ENCODE results near the gene MRPS9. TPM values are rescaled to one million over a fixed set of nuclear protein-coding genes. Genes with fewer than 3 reads are reported as not detected.

The MRPS9 gene
- polyA plus RNA-seq, 1 donor from 2014 or later = 33.6 TPM

DNA sequence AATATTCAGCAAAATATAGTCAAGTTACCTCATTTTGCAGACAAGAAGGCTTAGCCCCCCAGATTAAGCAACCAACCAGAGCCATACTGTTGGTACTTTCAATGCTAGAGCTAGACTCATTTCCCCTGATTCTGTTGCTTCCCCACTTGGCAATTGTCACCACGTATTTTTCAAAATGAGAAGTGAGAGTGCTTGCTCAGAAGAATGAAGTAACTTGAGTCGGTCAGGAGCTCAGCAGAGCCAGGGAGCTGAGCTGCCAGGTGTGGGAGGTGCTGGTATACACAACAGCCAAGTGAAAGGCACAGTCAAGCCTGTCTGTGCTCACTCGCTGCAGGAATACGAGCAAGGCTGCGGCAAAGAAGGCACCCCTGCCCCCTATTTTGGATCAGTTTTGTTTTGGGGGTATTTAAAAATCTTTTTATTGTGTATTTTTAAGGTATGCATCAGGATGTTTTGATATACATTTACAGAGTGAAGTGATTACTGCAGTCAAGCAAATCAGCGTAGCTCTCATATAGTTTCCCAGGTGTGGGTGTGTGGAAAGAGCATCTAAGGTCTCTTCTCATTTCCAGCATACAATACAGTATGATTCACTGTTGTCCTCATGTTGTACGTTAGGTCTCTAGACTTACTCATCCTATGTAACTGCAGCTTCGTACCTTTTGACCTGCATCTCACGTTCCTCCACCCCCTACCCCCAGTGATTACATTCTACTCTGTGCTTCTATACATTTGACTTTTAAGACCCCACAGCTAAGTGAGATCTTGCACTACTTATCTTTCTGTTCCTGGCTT is 62.4 kb downstream of the MRPS9 start:
- Mint-ChIP-seq H3K4me3 (no peak overlapping the region), H3K36me3 (peaks cover 8% of the 10 kb centered on the region), H3K4me1 (peaks cover 0 to 2% (median 2%) of the 10 kb centered on the region in 3 donors)

DNA sequence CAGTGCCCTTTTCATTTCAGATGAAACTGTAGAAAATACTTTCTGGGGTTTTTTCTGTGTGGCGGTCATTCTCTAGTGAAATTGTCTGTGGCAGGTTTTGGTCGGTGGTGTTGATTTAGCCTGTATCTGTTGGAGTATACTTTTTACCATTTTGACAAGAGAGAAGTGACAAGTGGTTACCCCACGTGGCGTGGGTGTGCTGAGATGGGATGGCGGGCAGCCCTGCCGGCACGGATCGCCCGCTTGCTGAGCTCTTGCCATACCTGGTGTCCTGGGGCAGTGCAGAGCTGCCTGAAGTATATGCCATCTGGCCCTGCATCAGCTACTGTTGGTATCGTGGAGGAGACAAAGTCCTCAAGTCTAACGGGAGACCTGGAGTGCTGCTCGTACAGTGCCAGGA is 64.1 kb downstream of the MRPS9 start:
- Mint-ChIP-seq H3K36me3 (peaks cover 8% of the 10 kb centered on the region), H3K27ac (no peak overlapping the region), H3K27me3 (no peaks in the 10 kb centered on the region), H3K4me3 (no peak overlapping the region), H3K4me1 (peaks cover 0 to 2% (median 2%) of the 10 kb centered on the region in 3 donors), H3K9me3 (no peaks in the 10 kb centered on the region)

More for the DNA sequence above, 62.4 kb downstream of the MRPS9 start:
- no peak overlapping the region for H3K27ac Mint-ChIP-seq
- H3K27me3 Mint-ChIP-seq = no peaks in the 10 kb centered on the region
- H3K9me3 Mint-ChIP-seq = no peaks in the 10 kb centered on the region

DNA sequence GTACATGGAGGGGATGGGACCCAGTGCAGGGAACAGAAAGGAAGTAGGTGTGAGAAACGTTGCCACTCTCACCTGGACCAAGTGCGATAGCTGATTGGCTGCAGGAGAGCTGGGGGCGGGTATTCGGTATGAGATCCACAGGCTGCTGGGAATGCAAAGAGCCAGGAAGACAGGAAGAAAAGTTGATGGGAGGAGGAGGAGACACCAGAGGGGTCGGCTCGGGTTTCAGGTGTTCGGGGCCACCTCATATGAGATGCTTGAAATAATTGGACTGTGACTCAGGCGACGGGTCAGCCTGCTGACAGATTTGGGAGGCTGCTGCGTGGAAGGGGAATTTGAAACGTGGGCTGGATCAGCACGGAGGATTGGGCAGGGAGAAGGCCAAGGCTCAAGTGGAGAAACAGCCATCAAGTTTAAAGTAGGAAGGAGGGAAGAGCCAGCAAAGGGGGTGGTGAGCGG is 65.1 kb downstream of the MRPS9 start:
- H3K4me3 Mint-ChIP-seq = peak overlapping the region in 1 of 4 donors; percentile 58

DNA sequence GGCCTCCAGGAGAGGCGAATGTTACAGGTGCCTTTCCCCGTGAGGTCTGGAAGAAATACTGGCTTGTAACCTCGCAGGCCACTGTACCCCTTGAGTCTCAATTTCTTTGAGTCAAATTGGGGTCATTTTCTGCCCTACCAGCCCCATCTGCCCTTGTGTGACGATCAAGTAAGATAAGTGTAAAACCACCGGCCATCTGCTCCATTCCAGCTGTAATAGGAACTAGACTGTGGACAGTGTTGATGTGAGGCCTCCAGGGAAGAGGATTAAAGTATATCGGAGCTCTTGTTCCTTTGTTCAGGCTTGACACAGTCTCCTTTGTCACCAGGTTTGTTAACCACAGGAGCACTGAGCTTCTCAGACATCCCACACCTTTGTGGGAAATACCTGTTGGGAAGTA is 65.6 kb downstream of the MRPS9 start:
- Mint-ChIP-seq H3K4me3 (no peak overlapping the region), H3K27ac (peak overlapping the region in 1 of 3 donors; percentile 20), H3K36me3 (peaks cover 7% of the 10 kb centered on the region), H3K4me1 (peaks cover 0 to 2% (median 2%) of the 10 kb centered on the region in 3 donors), H3K9me3 (no peaks in the 10 kb centered on the region), H3K27me3 (no peaks in the 10 kb centered on the region)

More for the DNA sequence above, 65.1 kb downstream of the MRPS9 start:
- Mint-ChIP-seq H3K9me3 (no peaks in the 10 kb centered on the region), H3K27ac (peak overlapping the region in 1 of 3 donors; percentile 20), H3K27me3 (no peaks in the 10 kb centered on the region), H3K36me3 (peaks cover 7% of the 10 kb centered on the region), H3K4me1 (peaks cover 0 to 2% (median 2%) of the 10 kb centered on the region in 3 donors)

DNA sequence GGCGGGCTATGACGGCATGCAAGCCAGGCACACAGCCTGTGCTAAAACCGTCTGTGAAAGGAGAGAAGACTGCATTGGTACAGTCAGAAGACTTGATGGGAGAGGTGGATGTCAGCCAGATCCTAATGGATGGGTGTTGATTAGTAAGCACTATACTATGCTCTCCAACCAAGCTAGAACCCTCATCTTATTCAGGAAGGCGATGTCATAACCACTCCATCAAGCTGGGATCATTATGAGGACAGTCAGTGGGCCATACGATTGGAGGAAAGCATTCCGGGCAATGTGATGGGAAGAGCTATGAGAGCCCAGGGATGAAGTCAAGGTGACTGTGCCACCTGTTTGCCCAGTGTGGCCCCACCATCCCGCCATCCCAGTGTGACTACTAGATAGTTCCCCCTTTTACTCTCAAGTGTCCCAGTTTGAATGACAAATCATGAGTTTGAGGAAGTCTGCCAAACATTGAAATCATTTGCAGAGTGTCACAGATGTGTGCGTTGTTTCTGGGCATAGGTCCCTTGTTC is 66.4 kb downstream of the MRPS9 start:
- Mint-ChIP-seq H3K4me3 (no peak overlapping the region), H3K27ac (no peak overlapping the region)

DNA sequence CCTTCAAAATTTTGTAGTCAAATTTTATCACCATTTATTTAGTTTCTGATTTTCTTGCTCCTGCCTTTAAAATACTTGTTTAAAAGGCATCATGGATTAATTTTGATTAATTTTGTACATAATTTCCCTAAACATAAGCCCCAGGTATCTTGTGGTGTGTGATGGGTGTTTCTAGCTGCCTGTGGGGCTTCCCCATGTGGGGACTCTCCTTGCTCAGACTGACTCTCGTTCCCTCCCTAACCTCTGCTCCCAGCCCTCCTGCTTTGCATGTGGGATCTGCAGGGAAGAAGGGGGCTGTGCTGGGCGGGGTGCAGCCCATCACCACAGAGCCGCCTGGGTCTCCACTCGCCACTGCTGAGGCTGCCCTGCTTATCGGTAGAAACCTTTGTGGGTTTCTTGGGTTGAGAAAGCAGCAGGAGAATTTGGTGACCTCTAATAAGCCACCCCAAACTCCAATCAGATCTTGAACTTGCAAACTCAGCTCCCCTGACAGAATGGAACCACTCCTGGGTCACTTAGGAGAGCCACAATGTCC is 72.5 kb downstream of the MRPS9 start:
- H3K27ac Mint-ChIP-seq = no peak overlapping the region
- no peaks in the 10 kb centered on the region for H3K9me3 Mint-ChIP-seq
- peaks cover 4% of the 10 kb centered on the region for H3K36me3 Mint-ChIP-seq
- H3K4me3 Mint-ChIP-seq = no peak overlapping the region
- H3K27me3 Mint-ChIP-seq = no peaks in the 10 kb centered on the region
- H3K4me1 Mint-ChIP-seq = no peaks in the 10 kb centered on the region

More for the DNA sequence above, 66.4 kb downstream of the MRPS9 start:
- H3K36me3 Mint-ChIP-seq = peaks cover 8% of the 10 kb centered on the region
- no peaks in the 10 kb centered on the region for H3K27me3 Mint-ChIP-seq
- no peaks in the 10 kb centered on the region for H3K9me3 Mint-ChIP-seq
- H3K4me1 Mint-ChIP-seq = peaks cover 0 to 2% (median 2%) of the 10 kb centered on the region in 3 donors

DNA sequence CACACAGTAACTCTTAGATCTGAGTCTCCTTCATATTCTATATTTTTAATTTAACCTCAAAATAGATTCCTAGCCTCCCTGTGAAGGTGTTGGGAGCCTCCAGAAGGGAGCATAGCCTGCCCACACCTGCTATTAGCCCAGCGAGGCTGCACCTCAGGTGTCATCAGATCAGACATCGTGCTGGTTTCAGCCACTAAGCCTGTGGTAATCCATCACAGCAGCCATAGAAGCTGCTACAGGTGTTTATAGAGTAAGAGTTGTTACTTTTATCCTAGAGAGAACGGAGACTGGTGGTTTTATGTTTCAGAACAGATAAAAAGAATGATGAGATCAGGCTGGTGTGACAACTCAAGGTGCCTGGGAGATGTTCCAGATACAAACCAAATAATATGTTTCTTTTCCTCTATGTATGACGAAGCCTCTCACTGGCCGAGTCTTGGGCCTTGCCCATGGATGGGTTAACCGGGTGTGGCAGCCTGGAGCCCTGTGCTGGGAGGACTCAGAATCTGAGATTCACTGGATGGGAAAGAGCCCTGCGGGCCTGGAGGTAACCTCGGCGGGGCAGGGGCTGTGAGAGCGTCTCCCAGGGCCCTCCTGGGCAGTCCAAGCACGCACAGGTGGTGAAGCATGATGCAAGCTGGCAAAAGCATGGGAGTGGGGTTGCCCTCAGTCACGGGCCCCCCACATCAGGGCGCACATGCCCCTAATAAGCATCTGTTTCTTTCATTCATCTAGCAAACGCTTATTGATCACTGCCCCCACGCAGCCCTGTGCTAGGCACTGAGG is 73.7 kb downstream of the MRPS9 start:
- H3K4me3 Mint-ChIP-seq = no peak overlapping the region
- peak overlapping the region in 1 of 3 donors; percentile 77 for H3K27ac Mint-ChIP-seq
- H3K9me3 Mint-ChIP-seq = no peaks in the 10 kb centered on the region
- H3K4me1 Mint-ChIP-seq = no peaks in the 10 kb centered on the region
- peaks cover 4% of the 10 kb centered on the region for H3K36me3 Mint-ChIP-seq
- no peaks in the 10 kb centered on the region for H3K27me3 Mint-ChIP-seq

DNA sequence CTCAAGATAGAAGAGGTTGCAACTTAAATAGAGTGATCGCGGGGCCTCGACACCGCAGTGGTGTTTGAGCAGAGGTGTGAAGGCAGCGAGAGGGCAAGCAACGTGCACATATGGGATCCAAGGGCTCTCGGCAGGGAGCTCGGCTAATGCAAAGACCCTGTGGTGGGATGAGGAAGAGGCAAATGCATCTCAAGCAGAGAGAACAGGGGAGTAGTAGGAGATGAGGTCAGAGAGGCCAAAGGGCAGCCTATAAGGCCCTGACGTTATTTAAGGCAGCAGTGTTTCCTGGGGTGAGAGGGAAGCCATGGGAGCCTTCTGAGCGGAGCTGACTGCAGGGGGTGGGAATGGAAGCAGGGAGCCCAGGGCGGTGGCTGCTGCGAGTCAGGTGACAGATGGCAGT is 74.5 kb downstream of the MRPS9 start:
- Mint-ChIP-seq H3K4me3 (no peak overlapping the region), H3K27ac (peak overlapping the region in 1 of 3 donors; percentile 11), H3K4me1 (no peaks in the 10 kb centered on the region), H3K36me3 (peaks cover 4% of the 10 kb centered on the region), H3K27me3 (no peaks in the 10 kb centered on the region), H3K9me3 (no peaks in the 10 kb centered on the region)

DNA sequence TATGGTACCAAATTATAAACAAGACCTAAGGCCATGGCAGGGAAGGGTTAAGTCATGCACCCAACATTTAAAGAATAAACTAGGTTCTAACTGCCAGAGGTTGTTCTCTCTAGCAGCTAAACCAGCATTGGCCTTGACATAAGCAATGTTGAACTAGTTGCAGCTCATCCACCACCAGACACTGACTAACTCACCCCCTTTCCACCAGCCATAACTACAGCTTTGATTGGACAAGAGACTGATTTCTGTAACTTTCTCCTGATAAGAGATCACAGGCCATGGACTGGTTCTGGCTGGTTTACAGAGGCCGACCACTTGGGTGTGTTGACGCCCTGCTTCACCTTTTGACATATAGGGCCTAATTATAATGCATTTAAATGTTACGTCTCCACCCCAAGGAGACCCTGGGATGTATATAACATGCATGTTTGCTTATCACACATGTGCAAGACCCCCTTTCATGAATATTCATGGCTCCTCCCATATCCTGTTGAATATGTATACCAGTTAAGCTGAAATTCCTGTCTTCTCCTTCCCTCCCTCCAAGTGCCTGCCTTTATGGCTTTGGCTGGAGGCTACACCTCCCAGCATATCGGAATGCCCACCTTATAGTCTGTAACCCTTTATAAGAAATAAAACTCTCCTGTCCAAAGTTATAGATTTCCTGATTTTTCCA is 75.9 kb downstream of the MRPS9 start:
- Mint-ChIP-seq H3K4me3 (no peak overlapping the region), H3K27ac (peak overlapping the region in 1 of 3 donors; percentile 54), H3K9me3 (no peaks in the 10 kb centered on the region), H3K36me3 (peaks cover under 1% of the 10 kb centered on the region), H3K4me1 (no peaks in the 10 kb centered on the region), H3K27me3 (no peaks in the 10 kb centered on the region)

DNA sequence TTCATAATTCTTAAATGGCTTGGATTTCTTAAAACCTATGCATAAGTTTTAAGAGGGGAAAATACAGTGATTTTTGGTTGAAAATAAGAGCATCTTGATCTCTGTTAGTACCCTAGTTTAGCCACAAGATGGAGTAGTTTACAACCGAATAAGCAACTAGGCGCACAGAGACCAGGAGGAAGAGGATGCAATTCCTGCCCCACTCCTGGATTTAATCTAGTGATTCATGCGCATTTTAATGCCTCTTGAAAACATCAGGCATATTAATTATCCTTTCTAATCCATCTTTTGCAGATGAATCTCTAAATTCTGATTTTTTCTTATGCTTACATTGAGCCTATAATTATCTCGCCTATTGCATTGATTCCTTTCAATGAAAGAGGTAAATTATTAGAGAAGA is 76.7 kb downstream of the MRPS9 start:
- H3K4me3 Mint-ChIP-seq = no peak overlapping the region
- H3K27me3 Mint-ChIP-seq = no peaks in the 10 kb centered on the region
- no peaks in the 10 kb centered on the region for H3K9me3 Mint-ChIP-seq
- no peak overlapping the region for H3K27ac Mint-ChIP-seq
- no peaks in the 10 kb centered on the region for H3K36me3 Mint-ChIP-seq
- H3K4me1 Mint-ChIP-seq = no peaks in the 10 kb centered on the region

DNA sequence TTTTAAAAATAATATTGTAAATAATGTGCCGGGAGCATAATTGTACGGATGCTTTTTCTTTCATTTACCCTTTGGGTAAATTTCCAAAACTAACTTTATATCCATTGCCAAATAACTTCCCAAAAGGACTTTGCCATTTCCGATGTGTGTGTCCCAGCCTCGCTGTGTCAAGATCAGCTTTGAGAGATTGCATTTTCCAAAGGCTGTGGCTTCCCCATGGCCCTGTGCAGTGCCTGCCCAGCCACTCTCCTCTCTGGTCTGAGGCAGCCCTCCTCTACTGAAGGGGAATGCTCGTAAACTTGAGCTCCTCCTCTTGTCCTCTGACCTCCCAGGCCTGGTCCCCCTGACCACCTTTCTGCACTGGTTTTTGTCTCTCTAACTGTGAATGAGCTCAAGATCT is 78.5 kb downstream of the MRPS9 start:
- no peaks in the 10 kb centered on the region for H3K27me3 Mint-ChIP-seq
- no peak overlapping the region for H3K27ac Mint-ChIP-seq
- H3K36me3 Mint-ChIP-seq = no peaks in the 10 kb centered on the region
- no peak overlapping the region for H3K4me3 Mint-ChIP-seq
- H3K4me1 Mint-ChIP-seq = no peaks in the 10 kb centered on the region
- H3K9me3 Mint-ChIP-seq = no peaks in the 10 kb centered on the region

DNA sequence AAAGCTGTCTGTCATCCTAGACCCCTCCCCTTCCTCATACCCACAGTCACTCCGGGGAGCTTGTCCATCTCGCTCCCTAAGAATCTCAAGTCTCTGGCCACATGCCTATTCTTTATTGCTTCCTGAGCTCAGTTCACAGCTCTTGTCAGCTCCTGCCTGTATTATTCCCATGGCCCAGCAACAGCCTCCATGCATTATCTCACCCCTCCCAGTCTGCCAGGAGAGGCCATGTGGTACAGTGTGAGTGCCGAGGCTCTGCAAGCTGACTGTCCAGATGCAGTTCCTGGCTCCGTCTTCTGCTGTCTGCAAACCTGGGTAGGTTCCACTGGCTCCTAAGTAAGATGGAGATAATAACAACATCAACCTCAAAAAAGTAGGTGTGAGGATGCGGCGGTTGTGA is 79.7 kb downstream of the MRPS9 start:
- Mint-ChIP-seq H3K36me3 (no peaks in the 10 kb centered on the region), H3K27me3 (no peaks in the 10 kb centered on the region), H3K9me3 (no peaks in the 10 kb centered on the region), H3K4me3 (no peak overlapping the region), H3K4me1 (no peaks in the 10 kb centered on the region), H3K27ac (no peak overlapping the region)

DNA sequence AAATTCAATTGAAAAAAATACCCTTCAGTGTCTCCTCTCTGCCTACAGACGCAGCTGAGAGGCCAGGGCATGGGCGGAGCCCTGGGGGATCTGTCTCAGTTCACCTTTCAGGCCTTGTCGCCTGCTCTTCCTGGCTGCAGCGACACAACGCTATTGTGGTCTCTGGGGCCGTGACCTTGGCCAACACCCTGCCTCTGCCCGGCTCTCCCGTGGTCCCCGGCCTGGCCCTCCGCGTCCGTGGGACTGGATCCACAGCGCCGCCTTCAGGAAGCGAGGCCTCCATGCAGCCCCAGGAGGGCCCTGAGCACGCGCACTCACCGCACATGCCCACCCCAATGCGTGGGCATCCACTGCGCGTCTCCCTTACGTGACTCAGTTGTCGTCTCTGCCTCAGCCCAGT is 81.1 kb downstream of the MRPS9 start:
- Mint-ChIP-seq H3K27ac (no peak overlapping the region), H3K27me3 (peaks cover 2% of the 10 kb centered on the region), H3K4me1 (no peaks in the 10 kb centered on the region), H3K4me3 (no peak overlapping the region), H3K9me3 (no peaks in the 10 kb centered on the region), H3K36me3 (peaks cover 2% of the 10 kb centered on the region)

DNA sequence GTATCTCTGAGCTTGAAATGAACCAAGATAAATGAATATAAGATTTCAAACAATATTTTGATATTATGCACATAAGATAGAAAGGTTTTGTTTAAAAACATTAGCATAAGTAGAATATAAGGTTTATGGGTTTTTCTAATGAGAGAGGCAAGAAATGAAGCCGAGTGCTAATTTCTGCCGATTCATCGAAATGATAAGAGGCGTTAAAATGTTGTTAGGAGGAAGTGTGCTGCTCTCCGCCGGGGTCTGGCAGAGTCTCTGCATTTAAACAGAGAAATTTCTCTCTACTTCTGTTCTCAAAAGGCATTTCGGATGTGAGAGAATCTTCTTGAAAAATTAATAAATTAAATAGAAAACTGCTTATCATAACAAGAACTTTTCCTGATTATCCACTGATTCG is 83.6 kb downstream of the MRPS9 start:
- Mint-ChIP-seq H3K9me3 (no peaks in the 10 kb centered on the region), H3K4me3 (no peak overlapping the region), H3K27me3 (peaks cover 6% of the 10 kb centered on the region), H3K36me3 (peaks cover 5% of the 10 kb centered on the region), H3K4me1 (peaks cover 0 to 3% (median 0%) of the 10 kb centered on the region in 3 donors), H3K27ac (no peak overlapping the region)

All from IgD-negative memory B cell (primary cell).